Liver (tissue), 3 donors: ENCODE data around the gene MMP13.

Experiments
- CTCF ChIP-seq: fragments of 150-350 bp; IDR thresholded peaks from 2 replicates; pipeline ENCODE4 v1.5.1; 2017; ENCODE audit warnings: improper control_type of control experiment, low read depth, low read length; ENCODE audit not compliant: missing input control
- EGR1 ChIP-seq, 2 donors: IDR thresholded peaks; 2 replicates each; pipeline ENCODE4 v1.6.1; 2016 to 2018; ENCODE audit warnings: antibody characterized with exemption in 2 of 2, low read depth in 2 of 2
- JUND ChIP-seq, 2 donors: IDR thresholded peaks; 2 replicates each; pipeline ENCODE4 v1.6.1; 2016; ENCODE audit warnings: antibody characterized with exemption in 2 of 2
- SP1 ChIP-seq: IDR thresholded peaks from 2 replicates; pipeline ENCODE4 v1.6.1; 2018; ENCODE audit warnings: antibody characterized with exemption, mild to moderate bottlenecking
- YY1 ChIP-seq: IDR thresholded peaks from 2 replicates; pipeline ENCODE4 v1.6.1; 2016; ENCODE audit warnings: antibody characterized with exemption, mild to moderate bottlenecking
- ZBTB33 ChIP-seq: IDR thresholded peaks from 2 replicates; pipeline ENCODE4 v1.6.1; 2016; ENCODE audit warnings: antibody characterized with exemption
- TF ChIP-seq, protein P1 (sequence below): IDR thresholded peaks from 2 replicates; pipeline ENCODE4 v1.6.1; 2016; ENCODE audit warnings: antibody characterized with exemption, mild to moderate bottlenecking
- TF ChIP-seq, protein P2 (sequence below): IDR thresholded peaks from 2 replicates; pipeline ENCODE4 v1.6.1; 2016; ENCODE audit warnings: antibody characterized with exemption
- donor health status: healthy.
- donor health status: healthy.

- TF ChIP-seq CTCF (no peak), SP1 (no peak), YY1 (no peak), ZBTB33 (no peak), JUND (IDR thresholded peaks at IDR 0.05) (no peak), EGR1 (IDR thresholded peaks at IDR 0.05; ENCODE audit: low read depth in 2 of 2) (no peak)
- TF ChIP-seq, protein P1, sequence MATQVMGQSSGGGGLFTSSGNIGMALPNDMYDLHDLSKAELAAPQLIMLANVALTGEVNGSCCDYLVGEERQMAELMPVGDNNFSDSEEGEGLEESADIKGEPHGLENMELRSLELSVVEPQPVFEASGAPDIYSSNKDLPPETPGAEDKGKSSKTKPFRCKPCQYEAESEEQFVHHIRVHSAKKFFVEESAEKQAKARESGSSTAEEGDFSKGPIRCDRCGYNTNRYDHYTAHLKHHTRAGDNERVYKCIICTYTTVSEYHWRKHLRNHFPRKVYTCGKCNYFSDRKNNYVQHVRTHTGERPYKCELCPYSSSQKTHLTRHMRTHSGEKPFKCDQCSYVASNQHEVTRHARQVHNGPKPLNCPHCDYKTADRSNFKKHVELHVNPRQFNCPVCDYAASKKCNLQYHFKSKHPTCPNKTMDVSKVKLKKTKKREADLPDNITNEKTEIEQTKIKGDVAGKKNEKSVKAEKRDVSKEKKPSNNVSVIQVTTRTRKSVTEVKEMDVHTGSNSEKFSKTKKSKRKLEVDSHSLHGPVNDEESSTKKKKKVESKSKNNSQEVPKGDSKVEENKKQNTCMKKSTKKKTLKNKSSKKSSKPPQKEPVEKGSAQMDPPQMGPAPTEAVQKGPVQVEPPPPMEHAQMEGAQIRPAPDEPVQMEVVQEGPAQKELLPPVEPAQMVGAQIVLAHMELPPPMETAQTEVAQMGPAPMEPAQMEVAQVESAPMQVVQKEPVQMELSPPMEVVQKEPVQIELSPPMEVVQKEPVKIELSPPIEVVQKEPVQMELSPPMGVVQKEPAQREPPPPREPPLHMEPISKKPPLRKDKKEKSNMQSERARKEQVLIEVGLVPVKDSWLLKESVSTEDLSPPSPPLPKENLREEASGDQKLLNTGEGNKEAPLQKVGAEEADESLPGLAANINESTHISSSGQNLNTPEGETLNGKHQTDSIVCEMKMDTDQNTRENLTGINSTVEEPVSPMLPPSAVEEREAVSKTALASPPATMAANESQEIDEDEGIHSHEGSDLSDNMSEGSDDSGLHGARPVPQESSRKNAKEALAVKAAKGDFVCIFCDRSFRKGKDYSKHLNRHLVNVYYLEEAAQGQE = no peak
- TF ChIP-seq, protein P2, sequence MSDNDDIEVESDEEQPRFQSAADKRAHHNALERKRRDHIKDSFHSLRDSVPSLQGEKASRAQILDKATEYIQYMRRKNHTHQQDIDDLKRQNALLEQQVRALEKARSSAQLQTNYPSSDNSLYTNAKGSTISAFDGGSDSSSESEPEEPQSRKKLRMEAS = no peak
Observed at GRCh38 chr11:102971766-102972165, 16.2 kb upstream of the MMP13 start.
